ENCODE measurements around the gene RNF19B. TPM values are rescaled to one million over a fixed set of nuclear protein-coding genes. Genes with fewer than 3 reads are reported as not detected.
"Not testable (repeated sequence)": the region's sequence is repeated elsewhere in the genome, so short reads cannot be mapped to it uniquely, and the experiment has no call there.

RNF19B gene
- total RNA-seq, 1 donor from 2014 or later = 18.8 TPM

DNA sequence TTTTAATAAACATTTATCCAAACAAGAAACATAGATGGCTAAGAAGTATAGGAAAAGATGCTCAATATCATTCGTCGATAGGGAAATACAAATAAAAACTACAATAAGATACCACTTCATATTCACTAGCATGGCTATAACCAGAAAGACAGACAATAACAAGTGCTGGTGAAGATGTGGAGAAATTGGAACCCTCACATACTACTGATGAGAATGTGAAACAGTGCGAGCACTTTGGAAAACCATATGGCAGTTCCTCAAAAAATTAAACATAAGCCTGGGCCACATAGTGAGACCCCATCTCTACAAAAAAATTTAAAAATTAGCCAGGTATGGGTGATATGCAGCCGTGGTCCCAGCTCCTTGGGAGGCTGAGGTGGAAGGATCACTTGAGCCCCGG, 54.3 kb downstream of the RNF19B start:
- Mint-ChIP-seq H3K9me3 (ENCODE audit: unreplicated experiment) (no peaks in the 10 kb centered on the region), H3K27ac (ENCODE audit: unreplicated experiment) (no peak overlapping the region), H3K27me3 (ENCODE audit: unreplicated experiment) (peaks cover 1% of the 10 kb centered on the region), H3K4me1 (ENCODE audit: unreplicated experiment) (no peaks in the 10 kb centered on the region), H3K36me3 (ENCODE audit: low read depth, unreplicated experiment) (no peaks in the 10 kb centered on the region), H3K4me3 (ENCODE audit: unreplicated experiment) (no peak overlapping the region)
- no peak for TF ChIP-seq CTCF (IDR thresholded peaks at IDR 0.05; ENCODE audit: unreplicated experiment)
- no peak for DNase-seq (ENCODE audit: low spot score)

- Mint-ChIP-seq H3K4me3 (ENCODE audit: unreplicated experiment) (no peak overlapping the region), H3K36me3 (ENCODE audit: low read depth, unreplicated experiment) (no peaks in the 10 kb centered on the region), H3K9me3 (ENCODE audit: unreplicated experiment) (no peaks in the 10 kb centered on the region), H3K27me3 (ENCODE audit: unreplicated experiment) (peaks cover 1% of the 10 kb centered on the region), H3K27ac (ENCODE audit: unreplicated experiment) (no peak overlapping the region), H3K4me1 (ENCODE audit: unreplicated experiment) (no peaks in the 10 kb centered on the region)
- no peak for TF ChIP-seq CTCF (IDR thresholded peaks at IDR 0.05; ENCODE audit: unreplicated experiment)
- DNase-seq (ENCODE audit: low spot score) = no peak
Observed at GRCh38 chr1:32907435-32907834, 57.2 kb downstream of the RNF19B start.

- no peaks in the 10 kb centered on the region for H3K36me3 Mint-ChIP-seq (ENCODE audit: low read depth, unreplicated experiment)
- no peak for DNase-seq (ENCODE audit: low spot score)
- no peaks in the 10 kb centered on the region for H3K9me3 Mint-ChIP-seq (ENCODE audit: unreplicated experiment)
Observed at GRCh38 chr1:32906654-32907053, 58.0 kb downstream of the RNF19B start.

GRCh38 chr1:32905588-32905987, 59.0 kb downstream of the RNF19B start:
- not testable (repeated sequence) for H3K4me1 Mint-ChIP-seq (ENCODE audit: unreplicated experiment); H3K9me3 Mint-ChIP-seq (ENCODE audit: unreplicated experiment); H3K36me3 Mint-ChIP-seq (ENCODE audit: low read depth, unreplicated experiment); H3K4me3 Mint-ChIP-seq (ENCODE audit: unreplicated experiment); H3K27ac Mint-ChIP-seq (ENCODE audit: unreplicated experiment); DNase-seq (ENCODE audit: low spot score); H3K27me3 Mint-ChIP-seq (ENCODE audit: unreplicated experiment)

More at GRCh38 chr1:32906654-32907053, 58.0 kb downstream of the RNF19B start:
- Mint-ChIP-seq H3K27ac (ENCODE audit: unreplicated experiment) (no peak overlapping the region), H3K4me1 (ENCODE audit: unreplicated experiment) (peaks cover 1% of the 10 kb centered on the region), H3K27me3 (ENCODE audit: unreplicated experiment) (peaks cover 4% of the 10 kb centered on the region), H3K4me3 (ENCODE audit: unreplicated experiment) (no peak overlapping the region)
- TF ChIP-seq CTCF (IDR thresholded peaks at IDR 0.05; ENCODE audit: unreplicated experiment) = no peak

DNA sequence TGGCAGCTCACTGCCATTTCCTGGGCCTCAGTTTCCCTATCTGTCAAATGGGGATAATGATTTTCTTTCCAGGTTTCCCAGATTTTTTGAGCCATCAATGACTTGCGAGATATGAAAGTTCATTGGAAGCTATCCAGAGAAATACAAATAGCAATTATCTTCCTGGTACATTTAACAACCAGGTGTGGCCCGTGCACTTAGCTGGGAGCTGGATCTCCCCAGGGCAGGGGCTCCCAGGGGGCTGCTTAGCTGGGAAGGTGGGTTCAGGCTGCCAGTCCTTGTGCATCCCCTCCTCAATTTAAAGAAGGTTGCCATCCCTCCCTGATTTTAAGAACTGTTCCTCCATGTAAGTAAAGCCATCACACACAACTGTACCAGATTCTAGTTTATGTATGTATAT, 59.8 kb downstream of the RNF19B start:
- no peak for DNase-seq (ENCODE audit: low spot score)
- Mint-ChIP-seq H3K27ac (ENCODE audit: unreplicated experiment) (no peak overlapping the region), H3K9me3 (ENCODE audit: unreplicated experiment) (no peaks in the 10 kb centered on the region), H3K4me3 (ENCODE audit: unreplicated experiment) (no peak overlapping the region), H3K4me1 (ENCODE audit: unreplicated experiment) (peaks cover 2% of the 10 kb centered on the region), H3K36me3 (ENCODE audit: low read depth, unreplicated experiment) (no peaks in the 10 kb centered on the region), H3K27me3 (ENCODE audit: unreplicated experiment) (peaks cover 5% of the 10 kb centered on the region)
- TF ChIP-seq CTCF (IDR thresholded peaks at IDR 0.05; ENCODE audit: unreplicated experiment) = no peak

All from endothelial cell (in vitro differentiated cells).